Vagina (tissue), 2 donors: ENCODE data around the gene ASB18.

Experiments
- POLR2AphosphoS5 ChIP-seq, 2 donors: sonication (generic); formaldehyde crosslinking; IDR thresholded peaks; one replicate each; pipeline ENCODE4 v1.9.0; 2017; ENCODE audit warnings: antibody characterized with exemption in 2 of 2, mild to moderate bottlenecking in 2 of 2, low read depth in 1 of 2; ENCODE audit not compliant: insufficient read depth in 1 of 2
- TF ChIP-seq, protein P1 (sequence below), 3 experiments: fragments of 450-650 bp in 2 of 3; fragments of 200-600 bp in 1 of 3; sonication (generic) in 1 of 3; IDR thresholded peaks; one replicate each; pipeline ENCODE4 v1.5.1; 2017 to 2019; ENCODE audit warnings: antibody characterized with exemption in 3 of 3, mild to moderate bottlenecking in 2 of 3, moderate library complexity in 2 of 3

DNA sequence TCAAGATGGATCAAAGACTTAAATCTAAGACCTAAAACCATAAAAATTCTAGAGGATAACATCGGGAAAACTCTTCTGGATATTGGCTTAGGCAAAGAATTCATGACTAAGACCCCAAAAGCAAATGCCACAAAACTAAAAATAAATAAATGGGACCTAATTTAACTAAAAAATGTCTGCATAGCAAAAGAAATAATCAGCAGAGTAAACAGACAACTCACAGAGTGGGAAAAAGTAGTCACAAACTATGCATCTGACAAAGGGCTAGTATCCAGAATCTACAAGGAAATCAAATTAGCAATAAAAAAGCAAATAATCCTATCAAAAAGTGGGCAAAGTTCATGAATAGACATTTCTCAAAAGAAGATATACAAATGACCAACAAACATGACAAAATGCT is 18.2 kb upstream of the ASB18 start:
- TF ChIP-seq POLR2AphosphoS5 (IDR thresholded peaks at IDR 0.05; ENCODE audit: insufficient read depth in 1 of 2, low read depth in 1 of 2), result no peak
- TF ChIP-seq, protein P1, sequence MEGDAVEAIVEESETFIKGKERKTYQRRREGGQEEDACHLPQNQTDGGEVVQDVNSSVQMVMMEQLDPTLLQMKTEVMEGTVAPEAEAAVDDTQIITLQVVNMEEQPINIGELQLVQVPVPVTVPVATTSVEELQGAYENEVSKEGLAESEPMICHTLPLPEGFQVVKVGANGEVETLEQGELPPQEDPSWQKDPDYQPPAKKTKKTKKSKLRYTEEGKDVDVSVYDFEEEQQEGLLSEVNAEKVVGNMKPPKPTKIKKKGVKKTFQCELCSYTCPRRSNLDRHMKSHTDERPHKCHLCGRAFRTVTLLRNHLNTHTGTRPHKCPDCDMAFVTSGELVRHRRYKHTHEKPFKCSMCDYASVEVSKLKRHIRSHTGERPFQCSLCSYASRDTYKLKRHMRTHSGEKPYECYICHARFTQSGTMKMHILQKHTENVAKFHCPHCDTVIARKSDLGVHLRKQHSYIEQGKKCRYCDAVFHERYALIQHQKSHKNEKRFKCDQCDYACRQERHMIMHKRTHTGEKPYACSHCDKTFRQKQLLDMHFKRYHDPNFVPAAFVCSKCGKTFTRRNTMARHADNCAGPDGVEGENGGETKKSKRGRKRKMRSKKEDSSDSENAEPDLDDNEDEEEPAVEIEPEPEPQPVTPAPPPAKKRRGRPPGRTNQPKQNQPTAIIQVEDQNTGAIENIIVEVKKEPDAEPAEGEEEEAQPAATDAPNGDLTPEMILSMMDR (IDR thresholded peaks at IDR 0.05), result no peak
